ENCODE measurements around the gene METTL9. TPM values are rescaled to one million over a fixed set of nuclear protein-coding genes. Genes with fewer than 3 reads are reported as not detected.
A peak's percentile ranks its signal among the peaks of the same experiment; 100 is the strongest.

The METTL9 gene
- total and polyA plus RNA-seq, 2 of the 13 experiments (the other 11 are each of a cell fraction or from before 2014, with no cell fraction given), result 123 to 204 TPM

- TF ChIP-seq RNF219 (CRISPR knock-in tag; IDR thresholded peaks at IDR 0.05) (peak; percentile 66; the same call in 1 of the 2 replicates), SKIL (CRISPR knock-in tag; IDR thresholded peaks at IDR 0.05; ENCODE audit: borderline replicate concordance) (peak; percentile 89), NAIF1 (CRISPR knock-in tag; IDR thresholded peaks at IDR 0.05; ENCODE audit: borderline replicate concordance) (peak; percentile 89; the same call in 1 of the 2 replicates), MTA3 (CRISPR knock-in tag; IDR thresholded peaks at IDR 0.05) (no peak; the same call in 1 of the 2 replicates), HHEX (CRISPR knock-in tag; IDR thresholded peaks at IDR 0.05) (no peak), PRDM15 (CRISPR knock-in tag; IDR thresholded peaks at IDR 0.05) (peak; percentile 41), AFF4 (CRISPR knock-in tag; IDR thresholded peaks at IDR 0.05) (peak; percentile 83), EZH2 (conservative IDR thresholded peaks at IDR 0.05; ENCODE audit: low read depth, low read length) (no peak)
These were observed at the start of gene METTL9 (continued) for GRCh38 chr16:21599122-21600030.

Measured in HepG2 (cell line).